SK-N-SH (cell line): ENCODE results near the gene RSAD2. TPM values are rescaled to one million over a fixed set of nuclear protein-coding genes. Genes with fewer than 3 reads are reported as not detected.

Experiments
- CTCF ChIA-PET: fragments of 300-600, 350-600 bp; formaldehyde crosslinking; extraction: SDS; loops from one replicate; lab custom pipeline; 2021; lab: Yijun Ruan, JAX
- POLR2A ChIA-PET: fragments of 350-600 bp; sonication (Branson Sonifier 250); formaldehyde crosslinking; extraction: SDS; loops from one replicate; lab custom pipeline; 2020; ENCODE audit warnings: antibody characterized with exemption, inconsistent platforms; lab: Yijun Ruan, JAX
- DNase-seq: peaks from one replicate; pipeline ENCODE4 v3.0.0; 2012
- H2AFZ ChIP-seq: fragments of 200-600 bp; sonication (generic); 2 replicates; pipeline ENCODE4 v1.8.1; 2016; ENCODE audit warnings: antibody characterized with exemption, mild to moderate bottlenecking, low read depth
- H3F3A ChIP-seq: fragments of 200-600 bp; sonication (generic); replicated peaks from 2 replicates; pipeline ENCODE3; 2016; ENCODE audit warnings: antibody characterized with exemption, mild to moderate bottlenecking; ENCODE audit not compliant: insufficient read depth
- H3K27ac ChIP-seq, 2 experiments: fragments of 200-500 bp in 1 of 2; fragments of 200-600 bp in 1 of 2; sonication (Bioruptor generic) in 1 of 2; sonication (generic), shearing (Covaris generic) in 1 of 2; 2 replicates each; pipeline versions ENCODE4 v1.5.1 to v1.6.1; 2014 to 2016; ENCODE audit warnings: low read depth in 2 of 2, inconsistent platforms in 1 of 2, low read length in 1 of 2, mild to moderate bottlenecking in 1 of 2, mixed read lengths in 1 of 2
- H3K27me3 ChIP-seq: fragments of 200-600 bp; sonication (generic), shearing (Covaris generic); 2 replicates; pipeline ENCODE4 v1.6.1; 2016; ENCODE audit warnings: mixed run types; ENCODE audit not compliant: insufficient read depth
- H3K36me3 ChIP-seq, 2 experiments: fragments of 200-500 bp in 1 of 2; fragments of 200-600 bp in 1 of 2; sonication (Bioruptor generic) in 1 of 2; sonication (generic) in 1 of 2; replicated peaks in 1 of 2; 2 replicates each; pipeline versions ENCODE3 to v1.5.1; 2014 to 2016; ENCODE audit warnings: low read length in 1 of 2, mild to moderate bottlenecking in 1 of 2; ENCODE audit not compliant: insufficient read depth in 2 of 2, control insufficient read depth in 1 of 2
- H3K4me1 ChIP-seq, 2 experiments: fragments of 200-500 bp in 1 of 2; fragments of 200-600 bp in 1 of 2; sonication (Bioruptor generic) in 1 of 2; sonication (generic), shearing (Covaris generic) in 1 of 2; 2 replicates each; pipeline versions ENCODE4 v1.5.1 to v1.6.1; 2014 to 2016; ENCODE audit warnings: low read depth in 1 of 2, low read length in 1 of 2, mixed run types in 1 of 2; ENCODE audit not compliant: insufficient read depth in 2 of 2, control insufficient read depth in 1 of 2
- H3K4me2 ChIP-seq: fragments of 200-600 bp; sonication (generic), shearing (Covaris generic); 2 replicates; pipeline ENCODE4 v1.6.1; 2017; ENCODE audit warnings: mixed run types
- H3K4me3 ChIP-seq, 2 experiments: fragments of 200-500 bp in 1 of 2; fragments of 200-600 bp in 1 of 2; sonication (Bioruptor generic) in 1 of 2; sonication (generic), shearing (Covaris generic) in 1 of 2; 2 replicates each; pipeline versions ENCODE4 v1.5.1 to v1.8.1; 2014 to 2016; ENCODE audit warnings: low read depth in 2 of 2, inconsistent platforms in 1 of 2, low read length in 1 of 2, mild to moderate bottlenecking in 1 of 2, mixed read lengths in 1 of 2, moderate library complexity in 1 of 2
- H3K79me2 ChIP-seq: fragments of 200-600 bp; sonication (generic); 2 replicates; pipeline ENCODE4 v1.8.1; 2017; ENCODE audit warnings: mild to moderate bottlenecking; ENCODE audit not compliant: insufficient read depth
- H3K9ac ChIP-seq: fragments of 200-600 bp; sonication (generic); 2 replicates; pipeline ENCODE4 v1.6.1; 2017; ENCODE audit warnings: mixed run types
- H3K9me2 ChIP-seq: fragments of 200-600 bp; sonication (generic); 2 replicates; pipeline ENCODE4 v1.6.1; 2017; ENCODE audit warnings: mixed run types
- H3K9me3 ChIP-seq: fragments of 200-600 bp; sonication (generic); 2 replicates; pipeline ENCODE4 v1.6.1; 2017; ENCODE audit warnings: mixed run types, mild to moderate bottlenecking, moderate library complexity
- H4K20me1 ChIP-seq: fragments of 200-600 bp; sonication (generic); 2 replicates; pipeline ENCODE4 v1.6.1; 2017; ENCODE audit warnings: mild to moderate bottlenecking, mixed run types; ENCODE audit not compliant: insufficient read depth
- EP300 ChIP-seq, 2 experiments: IDR thresholded peaks; 2 replicates each; pipeline versions ENCODE4 v1.4.0 to v1.6.1; 2012; ENCODE audit warnings: borderline replicate concordance in 1 of 2, low read depth in 1 of 2, low read length in 1 of 2
- FOXM1 ChIP-seq: IDR thresholded peaks from 2 replicates; pipeline ENCODE4 v1.4.0; 2012; ENCODE audit warnings: low read depth, mild to moderate bottlenecking
- JUND ChIP-seq: IDR thresholded peaks from 2 replicates; pipeline ENCODE4 v1.4.0; 2012
- MAX ChIP-seq: IDR thresholded peaks from 2 replicates; pipeline ENCODE4 v1.4.0; 2012; ENCODE audit warnings: low read depth
- RAD21 ChIP-seq: IDR thresholded peaks from 2 replicates; pipeline ENCODE4 v1.6.1; 2012; ENCODE audit warnings: mild to moderate bottlenecking, low read length
- SIN3A ChIP-seq: IDR thresholded peaks from 2 replicates; pipeline ENCODE4 v1.6.1; 2012; ENCODE audit warnings: low read depth, mild to moderate bottlenecking, low read length, moderate library complexity, borderline replicate concordance
- TEAD4 ChIP-seq: IDR thresholded peaks from 2 replicates; pipeline ENCODE4 v1.4.0; 2012; ENCODE audit warnings: mild to moderate bottlenecking, borderline replicate concordance; ENCODE audit not compliant: insufficient read depth
- ZBTB33 ChIP-seq: IDR thresholded peaks from 2 replicates; pipeline ENCODE4 v1.4.0; 2012; ENCODE audit warnings: low read depth, borderline replicate concordance
- WGBS: methylation state at CpG from one replicate; pipeline ENCODE4 v1.1.6; 2017; ENCODE audit warnings: low lambda C conversion rate; 5-methylcytosine and 5-hydroxymethylcytosine counted together
- polyA plus RNA-seq, 3 experiments: library from polyadenylated mRNA; depleted of rRNA; stranded (reverse); fragments of >200 nt; gene quantifications; 2 replicates each; pipeline ENCODE4 v1.2.3, GENCODE V29; 2012
- TF ChIP-seq, protein P1 (sequence below): fragments of 150-350 bp; IDR thresholded peaks from 2 replicates; pipeline ENCODE4 v1.6.1; 2017; ENCODE audit warnings: antibody characterized with exemption, low read length, low read depth, borderline replicate concordance
- TF ChIP-seq, protein P2 (sequence below): fragments of 150-350 bp; IDR thresholded peaks from 2 replicates; pipeline ENCODE4 v1.6.1; 2016; ENCODE audit warnings: mild to moderate bottlenecking, low read depth, low read length

The RSAD2 gene
- polyA plus RNA-seq, 1 of the 3 experiments (the other 2 are of a cell fraction): 0.35 TPM

GRCh38 chr2:6846967-6847681, 30.5 kb upstream of the RSAD2 start:
- Histone ChIP-seq H3K4me1 (no peaks in the 10 kb centered on the region), H3K79me2 (no peaks in the 10 kb centered on the region), H3F3A (no peaks in the 10 kb centered on the region), H3K4me2 (no peak overlapping the region), H3K9me2 (no peaks in the 10 kb centered on the region), H3K9ac (no peak overlapping the region), H3K9me3 (peaks cover 23% of the 10 kb centered on the region; the same call in 1 of the 2 replicates), H3K36me3 (no peaks in the 10 kb centered on the region), H4K20me1 (no peaks in the 10 kb centered on the region), H2AFZ (no peak overlapping the region)
- ChIA-PET CTCF (interaction anchor here (2.4 kb wide), 1 partner anchor 18 kb away, joined by 14 read pairs; the partner anchor contains the start of gene CMPK2), POLR2A (no interaction called here)
- no peak for DNase-seq
- TF ChIP-seq FOXM1: no peak
- no peak for TF ChIP-seq ZBTB33
- TF ChIP-seq TEAD4: no peak
- no peak for TF ChIP-seq JUND
- TF ChIP-seq, all 33 proteins: peak for 0
- H3K27ac ChIP-seq: no peak overlapping the region
- no peaks in the 10 kb centered on the region for H3K27me3 ChIP-seq
- WGBS: 30% methylated on average over 6 of the region's 6 CpGs
- no peak overlapping the region for H3K4me3 ChIP-seq

DNA sequence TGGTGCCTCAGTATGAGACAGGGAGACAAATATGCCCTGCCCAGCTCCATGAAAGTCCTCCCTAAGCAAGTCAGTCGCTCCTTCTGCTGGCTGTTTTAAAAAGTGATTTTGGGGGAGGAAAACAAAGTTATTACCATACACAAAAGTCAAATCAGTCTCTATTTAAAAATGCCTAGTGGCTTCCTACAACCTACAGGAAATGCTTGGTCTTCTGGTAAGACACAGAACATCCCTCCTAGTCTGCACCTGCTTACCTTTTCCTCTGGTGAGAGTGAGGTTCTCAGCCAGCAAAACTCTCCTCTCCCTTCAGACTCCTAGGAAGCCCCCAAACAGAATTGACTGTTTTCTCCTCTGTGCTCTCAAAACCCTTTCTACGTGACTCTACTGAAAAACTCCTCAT, 25.4 kb upstream of the RSAD2 start:
- H3F3A ChIP-seq: no peaks in the 10 kb centered on the region
- CTCF ChIA-PET: no interaction called here
- WGBS: 63% methylated on average over 2 of the region's 2 CpGs
- no peaks in the 10 kb centered on the region for H3K36me3 ChIP-seq
- no peak overlapping the region for H3K4me2 ChIP-seq
- no peak overlapping the region for H3K4me3 ChIP-seq
- H3K79me2 ChIP-seq: no peaks in the 10 kb centered on the region
- no peaks in the 10 kb centered on the region for H3K9me2 ChIP-seq
- TF ChIP-seq MAX: no peak
- TF ChIP-seq FOXM1: no peak
- TF ChIP-seq, protein P1, sequence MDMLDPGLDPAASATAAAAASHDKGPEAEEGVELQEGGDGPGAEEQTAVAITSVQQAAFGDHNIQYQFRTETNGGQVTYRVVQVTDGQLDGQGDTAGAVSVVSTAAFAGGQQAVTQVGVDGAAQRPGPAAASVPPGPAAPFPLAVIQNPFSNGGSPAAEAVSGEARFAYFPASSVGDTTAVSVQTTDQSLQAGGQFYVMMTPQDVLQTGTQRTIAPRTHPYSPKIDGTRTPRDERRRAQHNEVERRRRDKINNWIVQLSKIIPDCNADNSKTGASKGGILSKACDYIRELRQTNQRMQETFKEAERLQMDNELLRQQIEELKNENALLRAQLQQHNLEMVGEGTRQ: no peak
- TF ChIP-seq SIN3A: no peak
- TF ChIP-seq, protein P2, sequence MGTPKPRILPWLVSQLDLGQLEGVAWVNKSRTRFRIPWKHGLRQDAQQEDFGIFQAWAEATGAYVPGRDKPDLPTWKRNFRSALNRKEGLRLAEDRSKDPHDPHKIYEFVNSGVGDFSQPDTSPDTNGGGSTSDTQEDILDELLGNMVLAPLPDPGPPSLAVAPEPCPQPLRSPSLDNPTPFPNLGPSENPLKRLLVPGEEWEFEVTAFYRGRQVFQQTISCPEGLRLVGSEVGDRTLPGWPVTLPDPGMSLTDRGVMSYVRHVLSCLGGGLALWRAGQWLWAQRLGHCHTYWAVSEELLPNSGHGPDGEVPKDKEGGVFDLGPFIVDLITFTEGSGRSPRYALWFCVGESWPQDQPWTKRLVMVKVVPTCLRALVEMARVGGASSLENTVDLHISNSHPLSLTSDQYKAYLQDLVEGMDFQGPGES: no peak
- TF ChIP-seq EP300 (IDR thresholded peaks at IDR 0.05; ENCODE audit: borderline replicate concordance in 1 of 2, low read depth in 1 of 2, low read length in 1 of 2): no peak
- no peak for TF ChIP-seq RAD21
- H3K9ac ChIP-seq: no peak overlapping the region
- H2AFZ ChIP-seq: no peak overlapping the region
- no peaks in the 10 kb centered on the region for H3K9me3 ChIP-seq
- POLR2A ChIA-PET: no interaction called here
- no peak overlapping the region for H3K27ac ChIP-seq
- no peaks in the 10 kb centered on the region for H3K4me1 ChIP-seq
- H4K20me1 ChIP-seq: no peaks in the 10 kb centered on the region
- DNase-seq: no peak
- no peaks in the 10 kb centered on the region for H3K27me3 ChIP-seq
